GM21360 (cell line): ENCODE measurements around the gene DBX1.
"Not testable (repeated sequence)": the region's sequence is repeated elsewhere in the genome, so short reads cannot be mapped to it uniquely, and the experiment has no call there.

Experiments
- ATAC-seq: cut with Tn5 transposase; IDR thresholded peaks from one replicate; pipeline ENCODE4 v1.9.1; 2021; ENCODE audit warnings: mild to moderate bottlenecking, moderate library complexity; ENCODE audit not compliant: unreplicated experiment

The DBX1 gene

GRCh38 chr11:20160425-20161229 is at the start of gene DBX1:
Gene DBX1, minus strand, starts transcription at chr11:20160475. Its CDS starts 151 bp downstream, at chr11:20160324.
- no peak for ATAC-seq

GRCh38 chr11:20208622-20209111 is 48.4 kb upstream of the DBX1 start:
- no peak for ATAC-seq

- ATAC-seq = no peak
Observed at GRCh38 chr11:20207781-20208621, 47.7 kb upstream of the DBX1 start.

GRCh38 chr11:20205807-20206206 is 45.5 kb upstream of the DBX1 start:
- ATAC-seq = no peak

- no peak for ATAC-seq
Observed at GRCh38 chr11:20204681-20205080, 44.4 kb upstream of the DBX1 start.

- ATAC-seq = no peak
Observed at GRCh38 chr11:20203831-20204230, 43.6 kb upstream of the DBX1 start.

- ATAC-seq = no peak
Observed at GRCh38 chr11:20201231-20201630, 41.0 kb upstream of the DBX1 start.

- ATAC-seq = not testable (repeated sequence)
Observed at GRCh38 chr11:20200331-20200955, 40.2 kb upstream of the DBX1 start.

GRCh38 chr11:20197881-20198280 is 37.6 kb upstream of the DBX1 start:
- no peak for ATAC-seq

GRCh38 chr11:20194470-20194869 is 34.2 kb upstream of the DBX1 start:
- no peak for ATAC-seq

GRCh38 chr11:20193307-20193706 is 33.0 kb upstream of the DBX1 start:
- no peak for ATAC-seq

- ATAC-seq = no peak
Observed at GRCh38 chr11:20192641-20193040, 32.4 kb upstream of the DBX1 start.

GRCh38 chr11:20192151-20192550 is 31.9 kb upstream of the DBX1 start:
- ATAC-seq = no peak

- ATAC-seq = no peak
Observed at GRCh38 chr11:20178976-20179375, 18.7 kb upstream of the DBX1 start.

GRCh38 chr11:20177136-20177535 is 16.9 kb upstream of the DBX1 start:
- no peak for ATAC-seq

- ATAC-seq = no peak
Observed at GRCh38 chr11:20172721-20173447, 12.6 kb upstream of the DBX1 start.

- no peak for ATAC-seq
Observed at GRCh38 chr11:20163783-20164481, 3.7 kb upstream of the DBX1 start.

- ATAC-seq = no peak
Observed at GRCh38 chr11:20162824-20163782, 2.8 kb upstream of the DBX1 start.
